DMS153 (cell line): ENCODE data around the gene SPECC1.
"Not testable (repeated sequence)": the region's sequence is repeated elsewhere in the genome, so short reads cannot be mapped to it uniquely, and the experiment has no call there.

Experiments
- DNase-seq: peaks from one replicate; lab custom pipeline; 2025; lab: John Stamatoyannopoulos, UW

Gene SPECC1

DNA sequence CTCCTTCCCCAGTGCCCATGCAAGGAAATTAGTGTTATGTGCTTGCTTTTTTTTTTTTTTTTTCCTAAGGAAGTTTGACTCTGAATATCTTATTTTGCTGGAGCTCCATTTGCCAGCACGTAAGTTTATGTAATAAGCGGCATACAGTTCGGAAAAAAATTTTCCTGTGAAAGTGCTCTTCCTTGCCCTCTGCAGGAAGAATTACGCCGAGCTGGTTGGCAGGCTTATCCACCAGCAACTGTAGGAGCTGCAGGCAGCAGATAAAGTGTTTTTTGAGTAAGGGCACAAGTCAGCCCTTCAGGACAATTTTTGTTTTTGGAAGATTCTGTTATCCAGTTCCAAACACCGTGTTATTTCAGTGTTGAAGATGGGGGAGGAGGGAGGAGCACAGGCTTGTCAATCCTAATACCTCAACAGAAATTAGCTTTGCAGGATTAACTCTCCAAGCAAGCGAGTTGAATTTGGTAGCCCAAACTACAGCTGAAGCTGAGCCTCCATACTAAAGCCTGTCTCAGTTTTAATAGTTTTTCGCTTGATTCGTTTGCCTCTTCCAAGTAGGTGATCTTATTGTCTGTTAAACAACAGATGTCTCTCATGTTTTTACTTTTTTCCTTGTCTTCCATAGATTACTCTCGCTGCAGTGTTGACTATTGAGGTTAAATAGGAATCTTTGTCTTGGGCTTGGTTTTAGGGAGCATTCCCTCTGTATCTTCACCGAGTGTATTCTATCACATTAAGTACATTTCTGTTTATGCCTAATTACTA lies 1.1 kb downstream of the SPECC1 start:
- DNase-seq: peak; percentile 18

DNA sequence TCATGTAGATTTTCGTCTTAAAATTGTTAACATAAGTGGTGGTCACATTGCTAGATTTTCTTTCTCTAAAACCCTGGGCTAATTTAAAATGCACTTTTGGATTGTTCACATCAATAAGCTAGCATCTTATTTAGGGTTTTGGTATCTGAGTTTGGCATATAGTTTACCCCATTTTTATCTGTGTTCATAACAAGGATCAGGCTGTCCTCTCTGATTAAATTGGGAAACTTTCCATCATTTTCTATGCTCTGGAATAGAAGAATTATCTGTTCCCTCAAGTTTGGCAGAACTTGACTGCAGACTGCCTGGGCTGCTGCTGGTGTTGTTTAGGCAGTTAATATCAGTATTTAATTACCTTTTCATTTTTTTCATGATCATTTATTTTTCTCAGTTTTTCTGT lies 1.8 kb downstream of the SPECC1 start:
- no peak for DNase-seq

DNA sequence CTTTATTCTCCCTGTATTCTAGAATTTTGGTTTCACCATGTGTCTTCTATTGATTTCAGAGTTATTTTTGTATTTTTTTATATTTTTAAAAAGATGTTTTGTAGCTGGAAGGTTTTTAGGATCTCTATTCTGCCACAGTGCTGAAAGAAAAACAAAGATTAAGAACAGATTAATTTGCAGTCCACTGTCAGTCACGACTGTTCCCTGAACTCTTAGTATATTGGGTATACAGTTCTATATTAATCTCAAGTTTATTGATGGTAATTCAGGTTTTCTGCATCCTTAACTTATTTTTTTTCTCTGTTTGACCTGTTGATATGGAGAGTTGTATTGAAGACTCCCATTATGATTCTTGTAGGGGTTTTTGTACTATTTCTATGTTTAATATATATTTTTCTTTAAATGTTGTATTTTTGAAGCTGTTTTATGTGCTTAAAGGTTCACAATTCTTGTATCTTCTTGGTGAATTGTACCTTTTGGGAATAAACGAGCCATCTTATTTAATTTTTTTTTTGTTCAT lies 2.9 kb downstream of the SPECC1 start:
- no peak for DNase-seq

DNA sequence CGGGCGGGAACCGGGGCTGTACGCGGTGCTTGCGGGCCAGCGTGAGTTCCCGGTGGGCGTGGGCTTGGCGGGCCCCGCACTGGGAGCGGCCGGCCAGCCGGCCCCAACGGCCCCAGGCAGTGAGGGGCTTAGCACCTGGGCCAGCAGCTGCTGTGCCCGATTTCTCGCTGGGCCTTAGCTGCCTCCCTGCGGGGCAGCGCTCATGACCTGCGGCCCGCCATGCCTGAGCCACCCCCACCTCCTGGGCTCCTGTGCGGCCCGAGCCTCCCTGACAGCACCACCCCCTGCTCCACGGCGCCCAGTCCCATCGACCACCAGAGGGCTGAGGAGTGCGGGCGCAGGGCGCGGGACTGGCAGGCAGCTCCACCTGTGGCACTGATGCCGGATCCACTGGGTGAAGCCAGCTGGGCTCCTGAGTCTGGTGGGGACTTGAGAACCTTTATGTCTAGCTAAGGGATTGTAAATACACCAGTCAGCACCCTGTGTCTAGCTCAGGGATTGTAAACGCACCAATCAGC lies 7.4 kb downstream of the SPECC1 start:
- not testable (repeated sequence) for DNase-seq

DNA sequence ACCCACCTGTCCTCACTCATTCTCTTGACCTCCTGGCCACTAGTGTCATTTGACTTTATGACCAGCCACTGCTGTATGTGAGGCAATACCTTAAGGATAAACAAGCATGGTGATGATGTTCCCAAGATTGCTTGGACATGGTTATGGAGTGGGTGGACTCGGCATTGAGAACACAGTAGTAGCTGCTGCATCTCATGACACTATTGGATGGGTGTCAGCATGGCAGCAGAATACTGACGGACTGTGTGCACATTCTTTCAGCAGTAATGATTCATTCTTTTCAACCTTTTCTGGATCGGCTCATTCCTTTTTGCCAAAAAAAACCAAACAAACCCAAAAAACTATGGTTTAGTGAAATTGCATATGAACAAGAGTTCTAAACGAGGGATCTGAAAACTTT lies 13.5 kb downstream of the SPECC1 start:
- no peak for DNase-seq

DNA sequence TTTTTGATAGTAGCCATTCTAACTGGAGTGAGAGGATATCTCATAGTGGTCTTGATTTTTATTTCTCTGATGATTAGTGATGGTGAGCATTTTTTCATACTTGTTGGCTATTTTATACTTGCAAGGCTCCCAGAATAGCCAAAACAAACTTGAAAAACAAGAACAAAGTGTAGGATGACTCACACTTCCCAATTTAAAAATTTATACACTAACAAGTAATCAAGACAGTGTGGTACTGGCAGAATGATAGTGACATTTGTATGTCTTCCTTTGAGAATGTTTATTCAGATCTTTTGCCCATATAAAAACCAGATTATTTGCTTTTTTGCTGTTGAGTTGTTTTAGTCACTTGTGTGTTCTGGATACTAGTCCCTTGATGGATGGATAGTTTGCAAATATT lies 17.8 kb downstream of the SPECC1 start:
- DNase-seq: no peak

DNA sequence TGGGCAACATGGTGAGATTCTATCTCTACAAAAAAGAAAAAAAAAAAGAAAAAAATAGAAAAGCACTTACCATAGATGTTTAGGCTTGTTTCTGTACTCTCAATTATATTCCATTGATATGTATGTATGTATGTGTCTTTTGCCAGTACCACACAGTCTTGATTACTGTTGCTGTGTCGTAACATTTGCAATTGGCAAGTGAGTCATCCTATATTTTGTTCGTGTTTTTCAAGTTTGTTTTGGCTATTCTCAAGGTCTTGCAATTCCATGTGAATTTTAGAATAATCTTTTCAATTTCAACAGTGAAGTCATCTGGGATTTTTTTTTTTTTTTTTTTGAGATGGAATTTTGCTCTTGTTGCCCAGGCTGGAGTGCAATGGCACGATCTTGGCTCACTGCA lies 19.3 kb downstream of the SPECC1 start:
- no peak for DNase-seq

DNA sequence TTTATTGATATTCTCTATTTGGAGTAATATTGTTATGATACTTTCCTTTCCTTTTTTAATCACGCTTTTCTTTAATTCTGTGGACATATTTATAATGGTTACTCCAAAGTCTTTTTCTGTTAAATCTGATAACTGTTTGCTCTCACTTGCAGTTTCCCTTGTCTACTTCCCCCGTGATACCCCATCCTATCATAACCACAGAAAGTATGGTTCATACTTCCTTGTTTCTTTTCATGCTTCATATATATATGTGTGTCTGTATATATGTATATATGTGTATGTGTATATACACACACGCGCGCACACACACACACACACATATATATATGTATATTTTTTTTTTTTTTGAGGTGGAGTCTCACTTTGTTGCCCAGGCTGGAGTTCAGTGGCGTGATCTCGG lies 23.5 kb downstream of the SPECC1 start:
- no peak for DNase-seq

DNA sequence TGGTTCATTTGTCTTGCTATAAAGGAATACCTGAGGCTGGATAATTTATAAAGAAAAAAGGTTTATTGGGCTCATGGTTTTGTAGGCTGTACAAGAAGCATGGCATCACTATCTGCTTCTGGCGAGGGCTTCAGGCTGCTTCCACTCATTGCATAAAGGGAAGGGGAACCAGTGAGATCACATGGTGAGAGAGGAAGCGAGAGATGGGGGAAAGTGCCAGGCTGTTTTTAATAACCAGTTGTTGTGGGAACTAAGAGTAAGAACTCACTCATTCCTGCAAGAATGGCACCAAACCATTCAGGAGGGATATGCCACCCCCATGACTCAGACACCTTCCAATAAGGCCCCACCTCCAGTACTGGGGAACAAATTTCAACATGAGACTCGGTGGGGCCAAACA lies 24.3 kb downstream of the SPECC1 start:
- no peak for DNase-seq

DNA sequence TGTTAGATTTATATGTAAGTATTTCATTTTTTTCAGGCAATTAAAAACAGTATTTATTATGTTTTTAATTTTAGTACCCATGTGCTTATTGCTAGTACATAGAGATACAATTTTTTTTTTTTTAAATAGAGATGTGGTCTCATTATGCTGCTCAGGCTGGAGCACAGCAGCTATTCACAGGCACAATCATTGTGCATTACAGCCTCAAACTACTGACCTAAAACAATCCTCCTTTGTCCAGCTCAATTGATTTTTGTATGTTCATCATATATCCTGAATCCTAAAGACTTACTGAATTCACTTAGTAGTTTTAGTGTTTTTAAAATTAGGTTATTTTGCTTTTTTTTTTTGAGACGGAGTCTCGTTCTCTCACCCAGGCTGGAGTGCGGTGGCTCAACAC lies 26.3 kb downstream of the SPECC1 start:
- DNase-seq: no peak

DNA sequence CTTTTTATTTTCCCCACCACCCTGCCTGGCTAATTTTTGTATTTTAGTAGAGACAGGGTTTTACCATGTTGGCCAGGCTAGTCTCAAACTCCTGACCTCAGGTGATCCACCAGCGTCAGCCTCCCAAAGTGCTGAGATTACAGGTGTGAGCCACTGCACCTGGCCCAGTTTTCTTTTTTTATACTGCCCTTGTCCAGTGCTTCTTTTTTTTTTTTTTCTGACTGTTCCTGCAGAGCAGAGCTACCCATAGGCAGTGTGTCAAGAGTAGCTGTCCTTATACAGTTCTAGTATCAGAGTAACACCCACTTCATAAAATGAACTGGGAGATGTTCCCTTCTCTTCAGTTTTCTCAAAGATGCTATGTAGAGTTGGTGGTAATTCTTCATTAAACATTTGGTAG lies 28.1 kb downstream of the SPECC1 start:
- not testable (repeated sequence) for DNase-seq

DNA sequence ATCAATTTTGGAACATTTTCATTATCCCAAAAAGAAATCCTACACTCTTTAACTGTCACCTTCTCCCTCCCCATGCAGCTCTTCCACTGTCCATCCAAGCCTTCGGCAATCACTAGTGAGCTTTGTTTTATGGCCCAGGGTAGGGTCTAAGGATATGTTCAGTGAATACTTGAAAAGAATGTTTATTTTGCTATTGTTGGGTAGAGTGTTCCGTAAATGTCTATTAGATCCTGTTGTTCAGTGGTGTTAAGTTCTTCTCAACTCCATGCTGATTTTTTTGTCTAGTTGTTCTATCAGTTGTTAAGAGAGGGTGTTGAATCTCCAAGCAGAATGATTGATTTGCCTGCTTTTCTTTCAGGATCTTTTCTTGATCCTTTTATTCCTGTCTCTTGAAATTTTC lies 29.9 kb downstream of the SPECC1 start:
- no peak for DNase-seq

DNA sequence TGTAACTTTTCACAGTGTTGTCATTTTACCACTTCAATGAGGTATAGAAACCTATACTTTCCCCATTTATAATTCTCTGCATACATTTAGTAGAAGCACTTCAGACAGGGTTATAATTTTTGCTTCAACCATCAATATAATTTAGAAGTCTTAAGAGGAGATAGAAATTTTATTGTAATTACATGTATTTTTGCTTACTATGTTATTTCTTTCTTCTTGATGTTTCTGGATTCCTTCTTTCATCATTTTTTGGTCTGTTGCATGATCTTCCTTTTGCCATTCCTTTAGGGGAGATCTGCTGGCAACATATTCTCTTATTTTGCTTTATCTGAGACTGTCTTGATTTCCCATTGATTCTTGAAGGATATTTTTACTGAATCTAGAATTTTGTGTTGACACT lies 31.1 kb downstream of the SPECC1 start:
- DNase-seq: no peak

DNA sequence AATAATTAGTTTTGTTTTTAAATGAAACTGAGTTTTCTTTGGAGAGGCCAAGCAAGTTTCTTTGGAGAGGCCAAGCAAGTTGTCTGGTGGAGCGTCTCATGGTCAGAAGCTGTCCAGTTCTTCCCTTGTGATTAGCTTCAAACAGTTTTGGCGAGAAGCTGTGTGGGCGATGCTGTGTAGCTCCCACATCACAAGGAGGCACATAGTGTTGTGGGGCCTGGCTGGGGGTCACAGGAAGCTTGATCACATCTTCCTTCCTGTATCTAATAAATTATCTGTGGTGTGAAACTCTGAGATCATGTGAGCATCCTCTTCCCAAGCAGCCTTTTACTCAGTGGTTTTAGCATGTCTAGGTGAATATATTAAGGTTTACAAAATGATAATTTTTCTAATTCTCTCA lies 33.9 kb downstream of the SPECC1 start:
- DNase-seq: no peak

DNA sequence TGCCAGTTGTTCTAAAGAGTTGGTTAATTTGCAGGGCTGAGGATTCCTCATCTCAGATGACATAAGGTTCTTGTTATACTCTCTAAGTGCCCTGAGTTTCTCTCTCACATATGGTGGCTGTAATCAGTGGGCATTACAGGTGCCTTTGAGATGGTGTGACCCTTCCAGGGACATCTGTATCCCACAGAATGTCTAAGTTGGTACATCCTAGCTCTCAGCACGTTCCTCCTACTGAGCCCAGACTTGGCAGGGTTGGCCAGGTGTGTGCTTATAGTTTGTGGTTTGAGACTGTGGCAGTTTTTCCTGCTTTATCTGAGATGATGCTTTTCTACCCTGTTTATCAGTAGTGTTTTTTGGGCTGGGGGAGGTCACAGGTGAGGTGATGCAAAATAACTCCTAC lies 36.3 kb downstream of the SPECC1 start:
- DNase-seq: no peak

DNA sequence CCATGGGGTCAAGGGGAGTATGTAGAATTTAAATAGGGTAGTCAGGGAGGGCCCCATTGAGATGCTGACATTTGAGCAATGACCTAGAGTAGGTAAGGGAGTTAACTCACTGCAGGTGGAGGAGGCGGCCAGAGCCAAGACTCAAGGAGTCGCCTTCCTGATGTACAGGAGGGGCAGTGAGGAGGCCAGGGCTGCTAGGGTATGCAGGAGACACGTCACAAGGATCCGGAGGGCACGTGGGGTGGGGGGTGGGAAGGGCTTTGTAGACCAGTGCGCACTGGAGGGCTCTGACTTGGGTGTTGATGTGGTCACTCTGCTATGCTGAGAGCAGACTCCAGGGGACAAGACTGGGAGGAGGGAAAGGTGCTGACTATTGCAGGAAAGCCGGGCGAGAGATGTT lies 37.5 kb downstream of the SPECC1 start:
- DNase-seq: no peak

DNA sequence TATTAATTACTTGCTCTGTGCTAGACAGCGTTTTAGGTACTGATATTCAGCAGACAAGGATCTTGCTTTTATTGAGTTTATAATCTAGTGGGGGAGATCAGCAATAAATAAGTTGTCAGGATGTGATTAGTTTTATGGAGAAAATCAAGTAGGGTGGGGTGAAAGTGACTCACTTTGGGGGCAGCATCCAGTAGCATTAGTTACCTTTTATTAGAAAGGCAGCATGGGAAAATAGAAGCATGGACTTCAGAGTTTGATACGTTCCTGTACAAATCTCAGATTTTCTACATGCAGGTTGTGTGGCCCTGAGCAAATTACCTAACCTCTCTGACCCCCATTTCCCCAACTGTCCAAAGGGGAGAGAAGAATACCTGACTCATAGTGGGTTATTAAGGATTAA lies 42.5 kb downstream of the SPECC1 start:
- no peak for DNase-seq

DNA sequence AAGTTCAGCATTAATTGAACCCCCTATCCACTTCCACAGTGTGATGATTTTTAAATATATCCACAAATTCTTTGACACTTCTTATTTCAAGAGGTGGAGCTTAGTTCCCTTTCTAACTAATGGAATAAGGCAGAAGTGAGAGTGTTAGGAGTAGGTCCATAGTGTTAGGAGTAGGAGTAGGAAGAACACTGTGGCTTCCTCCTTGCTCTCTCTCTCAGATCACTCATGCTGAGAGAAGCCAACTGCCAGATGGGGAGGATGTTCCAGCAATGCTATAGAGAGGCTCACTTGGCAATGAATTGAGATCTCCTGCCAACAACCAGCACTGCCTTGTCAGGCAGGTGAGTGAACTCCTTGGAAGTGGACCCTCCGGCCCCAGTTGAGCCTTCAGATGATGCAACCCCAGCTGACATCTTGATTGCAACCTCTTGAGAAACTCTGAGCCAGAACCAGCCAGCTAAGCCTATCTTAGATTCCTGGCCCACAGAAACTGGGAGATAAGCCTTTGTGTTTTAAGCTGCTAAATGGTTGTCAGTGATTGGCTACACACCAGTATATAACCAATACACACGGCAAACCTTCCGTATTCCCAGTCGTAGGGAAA lies 44.3 kb downstream of the SPECC1 start:
- no peak for DNase-seq

DNA sequence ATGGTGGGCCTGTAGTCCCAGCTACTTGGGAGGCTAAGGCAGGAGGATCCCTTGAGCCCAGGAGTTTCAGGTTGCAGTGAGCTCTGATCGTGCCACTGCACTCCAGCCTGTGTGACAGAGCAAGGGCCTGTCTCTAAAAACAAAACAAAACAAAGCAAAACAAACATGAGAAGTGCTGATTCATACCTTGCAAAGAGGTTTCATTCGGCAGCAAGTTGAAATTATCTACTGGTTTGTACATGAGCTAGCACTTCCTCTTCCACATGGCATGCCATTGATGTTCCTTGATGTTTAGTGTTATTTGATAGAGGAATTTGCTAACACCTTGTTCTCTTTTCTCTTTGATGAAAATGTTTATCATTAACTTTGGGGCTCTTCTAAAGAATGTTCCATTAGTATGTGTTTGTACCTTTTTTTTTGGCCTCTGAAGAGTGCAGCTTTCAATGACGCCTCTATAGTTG lies 50.6 kb downstream of the SPECC1 start:
- DNase-seq: peak; percentile 55

DNA sequence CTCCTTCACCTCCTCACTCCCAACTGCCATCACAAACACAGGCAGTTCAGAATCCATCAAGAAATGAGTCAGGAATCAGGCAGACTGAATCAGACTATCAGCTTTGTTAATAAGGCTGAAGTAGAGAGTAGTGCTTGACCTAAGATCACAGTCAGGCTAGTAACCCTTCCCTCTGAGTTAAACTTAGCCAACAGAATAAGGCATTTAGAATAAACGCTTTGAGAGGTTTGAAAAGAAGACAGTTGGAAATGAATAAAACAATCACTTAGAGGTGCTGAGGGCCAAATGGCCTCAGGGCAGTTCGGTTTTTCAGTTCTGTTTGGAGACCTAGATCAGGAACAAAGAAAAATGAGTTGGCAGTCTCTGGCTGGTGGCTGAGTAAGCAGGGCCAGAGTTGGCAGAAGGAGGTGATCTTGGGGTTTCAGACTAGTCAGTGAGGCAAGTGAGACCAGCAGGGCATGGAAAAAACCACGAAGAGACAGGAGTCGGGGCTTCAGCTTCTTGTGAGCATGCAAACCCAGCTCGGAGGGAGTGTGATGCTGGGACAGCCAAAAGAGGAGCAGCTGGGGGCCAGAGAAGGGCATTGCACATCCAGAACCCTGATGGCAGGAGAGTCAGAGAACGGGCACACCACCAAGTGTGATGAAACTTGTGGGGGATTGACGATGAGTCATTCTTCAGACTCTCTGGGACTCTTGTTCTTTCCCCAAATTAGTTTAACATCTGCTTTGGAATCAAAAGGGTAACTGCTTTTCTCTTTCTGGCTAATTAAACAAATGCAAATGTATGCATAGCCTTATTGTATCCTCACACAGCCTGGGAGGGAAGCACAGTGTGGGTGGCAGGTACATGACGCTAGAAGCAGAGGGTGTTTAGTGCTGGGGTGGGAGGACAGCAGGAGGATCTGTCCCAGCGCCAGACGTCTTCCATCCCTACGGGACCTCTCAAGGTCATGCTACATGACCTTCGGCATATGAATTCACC lies 54.8 kb downstream of the SPECC1 start:
- DNase-seq: no peak

DNA sequence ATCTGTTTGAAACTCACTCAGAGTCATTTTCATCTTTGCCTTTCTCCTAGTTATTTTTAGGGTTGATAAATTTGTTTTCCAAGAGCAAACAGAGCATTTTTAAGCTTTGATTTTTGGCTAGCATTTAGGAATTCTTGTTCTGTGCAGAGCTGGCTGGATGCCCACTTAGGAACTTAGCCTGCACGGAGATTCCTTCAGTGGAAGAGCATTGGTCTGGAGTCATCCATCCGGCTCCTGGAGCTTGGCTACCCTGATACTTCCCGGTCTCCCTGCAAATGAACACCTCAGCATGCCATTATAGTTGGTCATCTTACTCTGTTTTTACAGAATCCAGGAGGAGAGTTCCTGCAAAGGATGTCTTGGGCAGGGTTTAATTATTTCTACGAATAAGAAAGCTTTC lies 57.1 kb downstream of the SPECC1 start:
- DNase-seq: no peak

DNA sequence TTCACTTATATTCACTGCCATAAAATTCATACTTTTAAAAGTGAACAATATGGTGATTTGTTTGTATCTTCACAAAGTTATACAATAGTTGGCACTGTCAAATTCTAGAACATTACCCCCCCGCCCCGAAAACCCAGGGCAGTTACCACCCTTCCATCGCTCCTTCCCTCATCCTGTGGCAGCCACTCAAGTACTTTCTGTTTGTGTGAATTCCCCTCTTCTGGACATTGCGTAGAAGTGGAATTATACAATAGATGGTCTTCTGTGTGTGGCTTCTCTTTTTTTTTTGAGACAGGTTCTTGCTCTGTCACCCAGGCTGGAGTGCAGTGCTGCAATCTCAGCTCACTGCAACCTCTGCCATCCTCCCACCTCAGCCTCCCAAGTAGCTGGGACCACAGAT lies 58.6 kb downstream of the SPECC1 start:
- no peak for DNase-seq
